GM19467 (cell line): ENCODE measurements around the gene IMPACT.

Experiments used
- ATAC-seq: cut with Tn5 transposase; IDR thresholded peaks from one replicate; pipeline ENCODE4 v1.9.1; 2021; ENCODE audit warnings: mild to moderate bottlenecking, moderate library complexity; ENCODE audit not compliant: unreplicated experiment

The IMPACT gene

GRCh38 chr18:24426398-24427294, at the start of gene IMPACT:
Gene IMPACT, plus strand, starts transcription at chr18:24426670. Its CDS starts 87 bp downstream, at chr18:24426757.
- peak; percentile 81 for ATAC-seq

GRCh38 chr18:24378598-24378997, 47.9 kb upstream of the IMPACT start:
- no peak for ATAC-seq

GRCh38 chr18:24380163-24380747, 46.2 kb upstream of the IMPACT start:
- no peak for ATAC-seq

DNA sequence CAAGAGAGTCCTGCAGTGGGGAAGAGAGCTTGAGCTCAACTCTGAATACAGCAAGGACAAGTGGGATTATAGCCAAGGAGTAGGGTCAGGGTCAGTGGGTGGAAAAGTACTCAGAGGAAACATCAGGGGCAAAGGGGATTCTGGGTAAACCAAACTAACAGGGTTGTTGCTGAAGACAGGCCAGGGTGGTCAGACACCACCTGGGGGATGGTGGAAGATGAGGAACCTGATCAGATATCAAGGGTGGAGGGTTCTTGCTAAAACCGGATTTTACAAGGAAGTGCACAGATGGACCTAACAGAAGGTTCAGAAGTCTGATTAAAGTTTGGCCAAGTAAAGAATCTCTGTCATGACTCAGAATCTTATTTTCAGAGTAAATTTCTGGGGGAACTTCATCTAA, 45.3 kb upstream of the IMPACT start:
- no peak for ATAC-seq

- ATAC-seq, result no peak
Observed at GRCh38 chr18:24386681-24387080, 39.8 kb upstream of the IMPACT start.

GRCh38 chr18:24388957-24389356, 37.5 kb upstream of the IMPACT start:
- ATAC-seq, result no peak

- ATAC-seq, result no peak
Observed at GRCh38 chr18:24395049-24395795, 31.2 kb upstream of the IMPACT start.

- no peak for ATAC-seq
Observed at GRCh38 chr18:24396082-24396633, 30.3 kb upstream of the IMPACT start.

DNA sequence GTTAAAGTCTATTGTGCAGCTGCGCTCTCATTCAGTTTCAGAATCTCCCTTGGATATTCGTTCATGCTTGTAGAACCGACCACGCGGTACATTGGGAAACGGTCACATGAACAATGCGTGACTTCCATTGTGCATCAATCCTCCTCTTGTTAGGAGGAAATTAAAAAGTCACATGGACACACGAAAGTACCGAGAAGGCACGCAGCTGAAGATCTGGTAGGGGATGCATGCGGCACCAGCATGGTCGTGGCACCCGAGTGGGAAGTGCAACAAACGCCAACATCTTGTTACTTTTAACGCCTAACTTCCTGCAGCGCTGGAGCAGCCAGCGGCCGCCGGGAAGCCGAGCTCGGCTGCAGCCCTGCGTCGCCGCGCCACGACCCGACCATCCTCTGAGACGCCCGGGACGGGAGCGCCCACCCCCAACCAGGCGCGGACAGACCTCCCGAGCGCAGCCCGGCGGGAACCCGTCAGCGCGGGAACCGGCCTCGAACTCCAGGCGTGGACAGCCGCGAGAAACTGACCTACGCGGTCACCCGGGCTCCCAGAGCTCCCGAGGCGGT, 29.3 kb upstream of the IMPACT start:
- peak; percentile 15 for ATAC-seq

DNA sequence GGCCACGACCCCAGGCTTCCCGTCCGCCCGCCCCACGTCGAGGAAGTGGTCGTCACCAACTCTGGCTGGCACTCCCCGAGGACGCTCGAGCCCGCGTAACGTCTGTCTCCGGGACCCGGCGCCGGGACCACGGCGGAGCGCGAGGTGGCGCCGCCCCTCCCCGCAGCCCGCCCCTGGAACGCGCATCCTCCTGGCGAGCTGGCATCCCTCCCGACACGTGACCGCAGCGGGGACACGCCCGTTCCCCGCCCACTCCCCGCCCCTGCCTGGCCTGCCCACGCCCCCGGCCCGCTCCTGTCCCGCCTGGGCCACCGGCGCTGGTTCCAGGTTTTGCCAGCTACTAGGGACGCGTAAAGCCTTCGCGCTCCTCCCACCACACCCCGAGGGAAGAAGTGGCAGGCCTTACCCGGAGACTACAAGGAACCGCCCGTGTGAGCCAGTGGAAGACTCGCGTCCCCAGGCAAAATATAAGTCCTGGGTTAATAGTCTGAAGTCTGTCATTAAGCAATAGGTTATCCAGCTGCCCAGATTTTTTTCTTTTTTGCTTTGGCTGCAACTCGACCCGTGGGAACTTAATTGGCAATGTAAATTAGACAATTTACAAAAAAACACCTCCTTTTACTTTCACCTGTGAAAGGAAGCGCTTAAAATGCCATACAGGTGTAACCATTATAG, 28.6 kb upstream of the IMPACT start, which contains the start of gene OSBPL1A:
TSS of gene OSBPL1A (minus strand) at position 131 of the 675 bp plus-strand sequence. CDS start 20,291 bp downstream, outside the sequence.
- ATAC-seq, result peak; percentile 47

- ATAC-seq, result no peak
Observed at GRCh38 chr18:24398540-24398939, 27.9 kb upstream of the IMPACT start.

GRCh38 chr18:24400587-24400986, 25.9 kb upstream of the IMPACT start:
- ATAC-seq, result no peak

DNA sequence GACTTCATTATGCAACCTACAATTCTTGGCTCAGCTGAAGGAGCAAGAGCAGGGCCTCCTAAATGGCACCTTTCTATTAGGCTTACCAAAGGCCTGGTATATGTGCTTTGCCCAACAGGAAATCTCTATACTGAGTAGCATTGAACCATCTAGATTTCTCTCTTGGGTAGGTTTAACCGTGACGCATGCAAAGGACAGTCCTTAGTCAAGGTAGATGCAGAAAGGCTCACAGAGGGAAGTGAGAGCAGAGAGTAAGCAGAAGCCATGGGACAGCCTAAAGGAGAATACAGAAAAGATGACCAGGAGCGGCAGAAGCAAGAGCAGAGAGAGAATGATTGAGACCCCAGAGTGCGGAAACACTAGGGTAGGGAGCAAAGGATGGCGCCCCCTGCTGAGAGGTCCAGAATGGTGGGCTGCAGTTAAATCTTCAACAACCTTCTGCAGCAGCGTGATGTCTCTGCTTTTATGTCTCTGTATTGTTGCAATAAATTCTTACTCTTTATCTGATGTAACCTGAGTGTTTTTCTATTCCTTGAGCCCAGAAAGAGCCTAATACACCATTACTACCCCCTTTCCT, 24.2 kb upstream of the IMPACT start:
- no peak for ATAC-seq

DNA sequence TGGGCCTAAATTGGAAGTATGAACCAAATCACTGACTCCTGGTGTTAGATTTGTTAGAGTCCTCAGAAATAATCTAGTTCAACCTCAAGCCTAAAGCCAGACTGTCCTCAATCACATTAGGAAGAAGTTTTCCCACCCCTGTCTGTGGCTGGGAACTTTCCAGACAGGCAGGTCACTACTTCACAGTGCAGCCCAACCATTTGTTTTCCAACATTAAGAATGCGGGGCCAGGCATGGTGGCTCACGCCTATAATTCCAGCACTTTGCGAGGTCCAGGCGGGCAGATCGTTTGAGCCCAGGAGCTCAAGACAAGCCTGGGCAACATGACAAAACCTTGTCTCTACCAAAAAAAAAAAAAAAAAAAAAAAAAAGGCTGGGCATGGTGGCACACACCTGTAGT, 23.4 kb upstream of the IMPACT start:
- no peak for ATAC-seq

GRCh38 chr18:24404591-24404990, 21.9 kb upstream of the IMPACT start:
- ATAC-seq, result no peak

- no peak for ATAC-seq
Observed at GRCh38 chr18:24408496-24408895, 18.0 kb upstream of the IMPACT start.

DNA sequence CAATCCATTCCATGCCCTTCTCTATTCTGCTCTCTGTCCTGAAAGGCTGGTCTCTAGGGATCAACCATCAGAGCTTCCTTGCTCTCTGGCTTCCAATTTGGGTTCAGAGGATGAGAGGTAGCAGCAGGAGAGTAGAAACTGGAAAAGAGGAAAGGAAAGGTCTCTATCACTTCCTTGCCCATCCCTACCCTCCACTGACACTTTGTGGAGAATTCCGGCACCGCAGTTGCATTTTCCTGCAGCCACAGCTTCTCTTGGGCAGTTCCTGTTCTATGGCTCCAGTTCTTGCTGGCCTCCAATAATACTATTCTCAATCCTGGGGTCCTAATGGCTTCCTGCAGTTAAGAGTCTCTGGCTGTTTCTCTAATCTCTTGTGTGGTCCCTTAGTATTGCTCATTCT, 13.3 kb upstream of the IMPACT start:
- ATAC-seq, result no peak

DNA sequence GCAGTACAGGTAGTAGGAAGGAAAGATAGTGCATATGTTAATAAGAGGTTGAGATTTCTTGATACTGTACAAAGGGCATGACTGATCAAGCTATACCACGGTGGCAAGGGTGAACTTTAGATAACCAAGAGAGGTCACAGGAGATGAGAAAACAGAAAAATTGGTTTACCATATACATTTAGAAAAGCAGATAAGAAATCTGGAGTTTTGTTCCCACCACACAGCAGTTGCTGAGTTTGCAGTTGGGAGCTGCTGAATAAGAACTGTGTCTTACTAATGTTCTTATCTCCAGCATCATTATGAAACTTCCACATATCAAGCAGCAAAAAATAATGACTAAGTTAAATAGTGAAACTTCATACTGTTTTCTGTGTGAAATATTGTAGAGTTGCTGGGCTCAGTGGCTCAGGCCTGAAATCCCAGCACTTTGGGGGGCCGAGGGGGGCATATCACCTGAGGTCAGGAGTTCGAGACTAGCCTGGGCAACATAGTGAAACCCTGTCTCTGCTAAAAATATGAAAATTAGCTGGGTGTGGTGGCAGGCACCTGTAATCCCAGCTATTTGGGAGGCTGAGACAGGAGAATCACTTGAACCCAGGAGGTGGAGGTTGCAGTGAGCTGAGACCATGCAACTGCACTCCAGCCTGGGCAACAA, 12.0 kb upstream of the IMPACT start:
- ATAC-seq, result no peak

DNA sequence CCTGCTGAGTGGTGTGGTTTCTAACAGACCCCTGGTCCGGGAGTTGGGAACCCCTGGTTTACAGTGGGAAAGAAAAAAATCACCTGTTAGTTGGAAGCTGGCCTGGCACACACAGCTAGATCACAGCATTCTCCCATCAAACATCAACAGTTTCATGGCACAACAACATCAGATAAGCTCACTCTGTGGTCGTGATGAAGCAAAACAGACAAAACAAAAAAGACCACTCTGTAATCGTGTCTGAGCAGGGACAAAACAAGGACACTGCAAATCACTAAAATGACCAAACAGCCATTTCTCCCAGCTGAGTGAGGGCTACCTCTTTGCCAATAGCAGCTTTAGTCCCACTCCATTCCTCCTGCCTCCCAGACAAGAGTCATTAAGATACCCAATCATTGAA, 9.0 kb upstream of the IMPACT start:
- no peak for ATAC-seq
